NCI-H1105 treated with DMSO at 0.1 percent for 48 hours (cell line): ENCODE results near the gene MACROD2.

Source experiments
- DNase-seq: peaks from one replicate; lab custom pipeline; 2025; lab: John Stamatoyannopoulos, UW

Gene MACROD2

DNA sequence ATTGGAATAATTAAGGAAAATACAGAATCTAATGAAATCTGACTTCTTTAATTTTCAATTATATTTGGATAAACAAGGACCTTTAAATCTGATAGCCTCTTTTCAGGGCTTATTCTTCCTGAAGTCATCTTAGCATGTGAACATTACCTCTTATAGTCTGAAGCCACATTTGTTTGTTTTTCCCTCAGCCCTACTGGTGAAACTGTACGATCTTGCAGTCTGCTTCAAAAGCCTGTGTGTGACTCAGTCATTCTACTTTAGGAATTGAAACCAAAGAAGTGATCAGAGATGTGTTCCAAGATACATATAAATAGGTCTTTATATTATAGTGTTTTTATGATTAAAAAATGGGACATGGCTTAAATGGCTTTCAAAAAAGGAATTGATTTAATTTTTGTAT is 67.5 kb downstream of the MACROD2 start:
- no peak for DNase-seq

- no peak for DNase-seq
Measured at GRCh38 chr20:14064333-14064732, 69.0 kb downstream of the MACROD2 start.

GRCh38 chr20:14064921-14065320 is 69.6 kb downstream of the MACROD2 start:
- no peak for DNase-seq

DNA sequence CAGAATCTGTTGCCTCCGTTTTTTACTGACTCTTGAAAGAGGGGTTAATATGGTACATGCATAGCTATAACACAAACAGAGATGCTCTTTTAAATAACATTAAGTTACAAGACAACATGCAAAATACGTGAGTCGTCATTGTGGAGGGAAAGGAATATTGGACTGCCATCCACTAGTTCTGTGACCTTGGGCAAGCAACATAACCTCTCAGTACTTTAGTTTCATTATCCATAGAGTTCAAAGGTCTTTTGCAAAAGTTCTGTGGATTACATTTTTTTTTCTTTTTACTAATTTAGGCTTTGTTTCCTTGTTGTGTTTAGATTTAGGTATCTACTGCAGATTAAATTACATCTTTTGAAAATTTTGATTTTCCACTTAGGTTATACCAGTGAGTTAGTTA is 70.5 kb downstream of the MACROD2 start:
- DNase-seq = no peak

GRCh38 chr20:14067603-14068002 is 72.3 kb downstream of the MACROD2 start:
- DNase-seq = no peak

DNA sequence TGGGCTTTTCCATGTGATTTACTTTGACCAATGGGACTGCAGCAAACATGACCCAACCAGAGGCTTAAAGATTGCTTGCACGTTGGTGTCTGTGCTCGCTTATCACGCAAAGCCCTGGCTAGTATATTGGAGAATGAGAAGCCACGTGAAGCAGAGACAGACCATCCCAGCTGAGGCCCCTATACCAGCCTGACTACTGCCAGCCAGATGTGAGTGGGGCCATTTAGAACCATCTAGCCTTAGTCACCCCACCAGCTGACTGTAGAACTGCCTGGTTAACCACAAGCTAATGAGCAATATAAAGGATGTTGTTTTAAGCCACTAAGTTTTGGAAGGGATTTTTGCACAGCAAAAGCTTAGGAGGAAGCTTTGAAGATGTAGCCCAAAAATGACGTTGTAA is 74.5 kb downstream of the MACROD2 start:
- no peak for DNase-seq

- DNase-seq = peak; percentile 96
Measured at GRCh38 chr20:14093652-14094051, 98.3 kb downstream of the MACROD2 start.

DNA sequence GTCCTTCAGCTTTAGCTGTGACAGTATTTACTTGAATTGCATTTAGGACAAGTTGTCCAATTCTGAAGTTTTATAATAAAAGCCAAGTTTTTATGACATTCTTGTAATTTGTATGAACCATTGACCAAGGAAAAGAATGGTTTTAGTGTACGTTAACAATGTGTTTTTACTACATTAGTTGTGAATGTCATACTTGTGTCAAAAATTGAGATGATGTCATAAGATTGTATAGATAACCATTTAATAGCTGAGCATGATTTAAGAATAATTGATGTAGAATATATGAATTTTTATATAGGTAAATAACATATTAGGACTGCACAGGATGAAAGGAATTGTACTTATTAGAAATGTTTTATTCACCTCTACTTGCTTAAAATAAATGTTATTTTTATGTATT is 102.9 kb downstream of the MACROD2 start:
- DNase-seq = no peak

DNA sequence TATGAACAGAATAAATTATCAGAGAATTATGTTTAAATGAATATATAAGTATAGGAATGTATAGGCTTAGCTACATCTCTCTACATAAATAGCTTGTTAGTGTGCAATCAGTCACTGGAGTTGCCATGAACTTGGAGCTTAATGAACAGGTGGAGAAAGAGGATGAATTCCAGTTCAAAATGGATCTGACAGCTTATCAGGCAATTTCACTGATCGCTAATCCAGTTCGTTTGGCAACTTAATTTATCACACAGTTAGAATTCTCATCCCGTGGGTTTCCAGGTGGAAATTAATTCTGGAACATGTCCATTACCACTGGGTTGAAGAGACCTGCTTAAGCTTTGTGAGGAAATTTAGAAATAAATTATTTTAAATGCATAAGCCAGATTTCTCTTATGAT is 118.1 kb downstream of the MACROD2 start:
- DNase-seq = no peak

DNA sequence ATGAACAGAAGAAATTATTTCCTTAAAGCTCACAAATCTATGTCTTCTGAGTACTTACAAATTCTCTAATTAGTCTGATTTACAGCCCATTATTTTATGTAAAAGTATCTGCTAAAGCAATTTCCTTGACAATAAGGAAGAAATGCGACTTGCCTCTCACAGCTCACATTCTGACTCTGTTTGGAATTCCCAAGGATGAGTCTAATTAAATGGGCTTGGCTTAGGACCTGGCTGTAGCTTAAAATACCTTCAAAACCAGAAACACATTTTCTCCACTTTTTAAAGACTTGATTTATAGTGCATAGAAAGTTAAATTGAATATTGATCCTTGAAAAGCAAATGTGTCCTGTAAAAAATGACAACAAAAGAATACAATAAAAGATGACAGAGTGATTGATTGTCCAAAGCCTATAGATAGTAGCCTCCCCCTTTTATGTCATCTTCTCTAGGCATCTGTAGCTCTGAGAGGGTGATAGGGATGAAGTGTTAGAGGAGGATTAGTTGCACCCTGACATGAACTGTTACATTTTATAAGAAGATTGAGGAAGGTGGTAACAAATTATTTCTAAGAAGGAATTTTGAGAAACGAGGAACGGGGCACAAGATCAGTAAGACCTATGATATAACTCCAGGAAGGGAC is 118.9 kb downstream of the MACROD2 start:
- no peak for DNase-seq

- DNase-seq = no peak
Measured at GRCh38 chr20:14116037-14116436, 120.7 kb downstream of the MACROD2 start.

DNA sequence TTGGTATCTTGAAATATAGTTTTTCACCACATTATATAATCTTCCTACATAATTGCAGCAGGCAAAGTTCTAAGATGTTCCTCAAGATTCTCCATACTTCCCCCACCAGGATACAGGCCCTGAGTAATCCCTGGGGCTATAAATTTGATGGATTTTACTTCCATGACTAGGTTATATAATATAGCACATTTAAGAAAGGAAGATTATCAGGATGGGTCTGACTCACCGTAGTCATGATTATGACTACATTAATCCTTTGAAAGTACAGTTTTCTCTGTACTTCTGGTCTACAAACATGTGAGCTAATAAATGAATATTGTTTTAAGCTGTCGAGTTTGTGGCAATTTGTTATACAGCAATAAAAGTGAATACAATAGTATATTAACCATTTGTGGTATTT is 122.5 kb downstream of the MACROD2 start:
- no peak for DNase-seq

DNA sequence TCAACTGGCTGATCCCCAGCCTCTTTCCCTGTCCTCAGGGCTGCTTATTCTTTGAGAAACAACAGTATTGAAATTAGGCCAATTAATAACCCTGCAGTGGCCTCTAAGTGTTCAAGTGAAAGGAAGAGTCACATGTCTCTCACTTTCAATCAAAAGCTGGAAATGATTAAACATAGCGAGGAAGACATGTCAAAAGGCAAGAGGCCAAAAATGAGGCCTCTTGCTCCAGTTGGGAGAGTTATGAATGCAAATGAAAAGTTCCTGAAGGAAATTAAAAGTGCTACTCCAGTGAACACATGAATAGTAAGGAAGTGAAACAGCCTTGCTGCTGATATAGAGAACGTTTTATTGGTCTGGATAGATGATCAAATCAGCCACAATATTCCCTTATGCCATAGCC is 131.5 kb downstream of the MACROD2 start:
- no peak for DNase-seq

DNA sequence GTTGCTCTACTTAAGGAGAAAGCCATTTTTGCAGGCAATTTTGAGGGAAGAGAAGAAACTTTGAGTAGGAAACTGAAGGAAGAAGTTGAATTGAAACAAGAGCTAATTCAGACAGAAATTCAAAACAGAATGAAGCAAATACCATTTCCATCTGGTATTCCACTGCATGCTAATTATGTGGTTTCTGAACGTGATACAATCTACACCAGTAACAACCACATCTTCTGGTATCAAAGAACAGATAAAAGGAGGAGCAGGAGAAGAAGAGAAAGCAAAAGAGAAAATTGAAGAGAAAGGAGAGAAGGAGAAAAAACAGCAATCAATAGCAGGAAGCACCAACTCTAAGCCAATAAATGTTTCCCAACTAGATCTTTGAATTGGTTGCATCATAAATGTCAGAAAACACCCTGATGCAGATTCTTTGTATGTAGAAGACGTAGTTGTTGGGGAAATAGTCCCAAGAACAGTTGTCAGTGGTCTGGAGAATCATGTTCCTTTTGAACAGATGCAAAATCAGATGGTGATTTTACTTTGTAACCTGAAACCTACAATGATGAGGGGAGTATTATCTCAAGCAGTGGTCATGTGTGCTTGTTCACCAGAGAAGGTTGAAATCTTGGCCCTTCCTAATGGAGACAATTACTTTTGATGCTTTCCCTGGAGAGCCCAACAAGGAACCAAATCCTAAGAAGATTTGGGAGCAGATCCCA is 132.4 kb downstream of the MACROD2 start:
- DNase-seq = no peak

- no peak for DNase-seq
Measured at GRCh38 chr20:14134004-14134403, 138.7 kb downstream of the MACROD2 start.

DNA sequence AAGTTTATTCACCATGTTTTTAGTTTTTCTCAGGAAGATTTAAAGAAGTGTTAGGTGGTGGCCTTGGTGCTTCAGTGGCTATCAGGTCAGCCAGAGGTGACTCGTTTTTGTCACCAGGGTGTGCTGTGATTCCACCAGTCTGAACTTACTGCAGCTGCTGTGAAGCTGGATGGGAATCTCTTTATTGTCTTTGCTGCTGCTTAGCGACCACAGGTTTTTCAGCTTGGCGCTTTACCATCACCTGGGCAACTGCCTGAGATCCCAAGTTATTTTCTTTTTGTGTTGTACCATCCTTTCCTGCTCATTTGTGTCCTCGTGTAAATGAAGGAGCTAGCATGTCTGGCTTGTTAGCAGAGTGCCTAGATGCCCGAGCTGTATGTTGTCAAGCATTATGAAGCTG is 146.9 kb downstream of the MACROD2 start:
- peak; percentile 92 for DNase-seq

DNA sequence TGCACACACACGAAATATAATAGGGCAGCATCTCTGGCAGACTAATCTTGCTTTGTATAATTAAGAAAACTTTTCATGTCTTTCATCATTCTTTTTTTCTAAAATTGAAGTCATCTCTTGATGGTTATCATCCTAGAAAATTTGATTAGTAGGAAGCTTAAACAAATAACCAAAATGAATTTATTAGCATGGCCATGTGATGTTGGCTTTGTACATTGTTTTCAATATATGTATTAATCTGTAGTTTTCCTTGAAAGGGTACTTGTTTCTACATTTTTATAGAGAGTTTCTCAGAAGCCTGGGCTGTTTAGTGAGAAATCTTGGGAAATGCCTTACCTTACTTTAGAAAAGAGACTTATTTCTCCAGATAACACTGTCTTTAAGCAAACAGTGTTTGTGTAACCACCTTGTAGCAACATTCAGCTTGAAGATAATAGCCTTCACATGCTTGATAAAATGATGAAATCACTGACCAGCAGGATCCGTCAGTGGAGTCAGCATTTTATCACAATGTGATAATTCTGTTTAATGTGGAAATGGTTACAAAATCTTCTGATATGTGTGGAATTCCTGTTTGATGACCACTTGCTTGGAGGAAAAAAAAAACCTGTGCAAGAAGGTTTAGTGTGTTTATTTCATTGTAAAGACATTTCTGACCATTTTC is 147.8 kb downstream of the MACROD2 start:
- DNase-seq = peak; percentile 3

- DNase-seq = no peak
Measured at GRCh38 chr20:14148042-14148441, 152.7 kb downstream of the MACROD2 start.

GRCh38 chr20:14155361-14155760 is 160.0 kb downstream of the MACROD2 start:
- no peak for DNase-seq

GRCh38 chr20:14178528-14178927 is 183.2 kb downstream of the MACROD2 start:
- DNase-seq = no peak

DNA sequence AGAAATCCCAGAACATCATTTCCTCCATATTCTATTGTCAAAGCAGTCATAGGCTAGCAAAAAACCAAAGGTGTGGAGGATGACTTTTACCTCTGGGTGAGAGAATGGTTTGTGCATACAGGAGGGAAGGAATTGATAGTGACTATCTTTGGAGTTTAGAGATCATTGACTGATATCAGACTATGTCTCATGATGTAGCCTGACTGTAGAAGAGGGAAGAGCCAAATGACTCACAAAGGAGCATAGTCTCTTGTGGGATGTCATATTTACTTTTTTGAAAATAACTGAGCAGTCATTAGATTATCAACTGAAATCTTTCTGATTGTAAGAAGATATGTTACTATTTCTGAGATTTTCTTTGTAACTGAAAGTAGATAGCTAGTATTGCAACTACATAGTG is 183.6 kb downstream of the MACROD2 start:
- DNase-seq = no peak

GRCh38 chr20:14189794-14190402 is 194.6 kb downstream of the MACROD2 start:
- peak; percentile 61 for DNase-seq

DNA sequence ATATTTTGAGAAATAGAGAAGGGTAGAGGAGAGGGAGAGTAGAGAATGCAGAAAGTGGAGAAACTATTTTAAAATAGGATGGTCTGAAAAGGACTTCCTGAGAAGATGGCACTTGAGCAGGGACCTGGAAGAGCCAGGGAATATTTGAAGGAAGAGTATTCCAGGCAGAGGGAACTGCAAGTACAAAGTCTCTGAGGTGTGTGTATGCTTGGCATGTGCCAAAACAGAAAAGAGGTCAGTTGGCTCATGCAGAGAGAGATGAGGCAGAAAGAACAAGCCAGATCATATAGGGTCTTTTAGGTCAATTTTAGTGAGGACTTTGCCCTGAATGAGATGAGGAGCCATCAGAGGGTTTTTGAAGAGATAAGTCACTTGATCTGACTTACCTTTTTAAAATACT is 196.2 kb downstream of the MACROD2 start:
- no peak for DNase-seq
